Gastrocnemius medialis (tissue), 4 donors: ENCODE data around the gene SLC27A3. TPM values are rescaled to one million over a fixed set of nuclear protein-coding genes. Genes with fewer than 3 reads are reported as not detected.

Source experiments
- ATAC-seq, 2 donors: fragments of 150-250 bp; one replicate each; pipeline ENCODE4 v1.9.1; 2016
- DNase-seq, 2 donors: peaks; one replicate each; pipeline ENCODE4 v3.0.0-alpha.2; 2019
- H3K27ac ChIP-seq, 4 donors: fragments of 200-600 bp; sonication (generic); 1 replicate in 1 of 4; 2 replicates in 3 of 4; pipeline ENCODE4 v1.5.1; 2016 to 2018; ENCODE audit warnings: mild to moderate bottlenecking in 2 of 4, moderate library complexity in 1 of 4
- H3K27me3 ChIP-seq, 3 donors: fragments of 200-600 bp; sonication (generic) in 2 of 3; 1 replicate in 1 of 3; 2 replicates in 2 of 3; pipeline versions ENCODE4 v1.5.1 to v1.6.0; 2016 to 2019; ENCODE audit warnings: mild to moderate bottlenecking in 1 of 3, moderate library complexity in 1 of 3
- H3K36me3 ChIP-seq, 2 donors: fragments of 200-600 bp; sonication (generic) in 1 of 2; one replicate each; pipeline ENCODE4 v1.5.1; 2017 to 2018
- H3K4me1 ChIP-seq, 2 donors: fragments of 200-600 bp; sonication (generic) in 1 of 2; one replicate each; pipeline ENCODE4 v1.5.1; 2016 to 2017; ENCODE audit warnings: mild to moderate bottlenecking in 2 of 2
- H3K4me3 ChIP-seq, 4 donors: fragments of 200-600 bp; sonication (generic) in 3 of 4; 1 replicate in 1 of 4; 2 replicates in 3 of 4; pipeline ENCODE4 v1.5.1; 2016 to 2019; ENCODE audit warnings: mild to moderate bottlenecking in 2 of 4
- H3K9me3 ChIP-seq, 3 donors: fragments of 200-600 bp; sonication (generic) in 2 of 3; 1 replicate in 1 of 3; 2 replicates in 2 of 3; pipeline ENCODE4 v1.5.1; 2016 to 2019
- POLR2A ChIP-seq, 2 donors: fragments of 450-650 bp; IDR thresholded peaks; one replicate each; pipeline ENCODE4 v1.6.1; 2017; ENCODE audit warnings: antibody characterized with exemption in 2 of 2, mild to moderate bottlenecking in 2 of 2, moderate library complexity in 2 of 2
- in situ Hi-C, 4 donors: fragments of 200-750 bp; cut with MboI; loops; one replicate each; pipeline versions ENCODE4 v1.15.0 to v1.8.0; 2017; ENCODE audit warnings: low sequenced_read_pairs in 4 of 4
- intact Hi-C: fragments of 100-400 bp; cut with DNase I; formaldehyde crosslinking; loops from one replicate; pipeline ENCODE4 v1.15.1; 2023; ENCODE audit warnings: low total_unique reads
- total RNA-seq, 4 donors: library from RNA; depleted of rRNA; stranded (reverse); fragments of >200 nt; gene quantifications; one replicate each; pipeline versions ENCODE4 v1.1.0 to v1.2.3, GENCODE V29; 2016
- TF ChIP-seq, protein P1 (sequence below), 5 experiments: fragments of 450-650 bp in 3 of 5; fragments of 200-600 bp in 2 of 5; sonication (generic) in 2 of 5; IDR thresholded peaks in 4 of 5; conservative IDR thresholded peaks in 1 of 5; 1 replicate in 4 of 5; 2 replicates in 1 of 5; pipeline ENCODE4 v1.5.1; 2016 to 2019; ENCODE audit warnings: antibody characterized with exemption in 5 of 5, mild to moderate bottlenecking in 3 of 5, moderate library complexity in 3 of 5

Gene SLC27A3
- total RNA-seq, 4 donors from 2014 or later = 2.3 to 7.9 (median 3.7) TPM

DNA sequence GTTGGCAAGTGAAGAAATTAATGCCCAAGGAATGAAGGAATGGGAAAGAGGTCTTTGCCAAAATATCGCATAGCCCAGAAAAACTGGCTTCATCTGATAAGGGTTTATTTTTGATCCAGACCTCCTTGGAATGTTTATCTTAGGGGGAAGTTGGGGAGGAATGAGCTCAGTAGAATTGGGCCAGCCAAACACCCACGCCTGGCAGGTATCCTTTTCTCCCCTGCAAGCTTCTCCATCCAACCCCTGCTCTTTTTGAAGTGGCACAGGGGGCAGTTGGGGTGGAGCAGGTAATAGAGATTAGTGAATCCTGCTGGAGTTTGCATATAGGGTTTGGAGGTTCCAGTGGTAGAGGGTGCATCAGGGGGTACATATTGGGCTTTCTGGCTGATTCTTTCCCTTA is 26.3 kb upstream of the SLC27A3 start:
- no peak for ATAC-seq
- Histone ChIP-seq H3K36me3 (peaks cover 0 to 56% of the 10 kb centered on the region in 2 donors), H3K4me1 (peaks cover 36 to 51% of the 10 kb centered on the region in 2 donors), H3K27me3 (no peaks in the 10 kb centered on the region), H3K27ac (peak overlapping the region in 3 of 4 donors; percentile 54 to 95 (median 92)), H3K4me3 (no peak overlapping the region), H3K9me3 (no peaks in the 10 kb centered on the region)
- intact Hi-C loops = loop anchor here (1.0 to 10.0 kb wide), 5 partner anchors 22 to 394 kb away; partner anchors contain the start of genes NPR1 and S100A9
- DNase-seq = no peak
- TF ChIP-seq, protein P1, sequence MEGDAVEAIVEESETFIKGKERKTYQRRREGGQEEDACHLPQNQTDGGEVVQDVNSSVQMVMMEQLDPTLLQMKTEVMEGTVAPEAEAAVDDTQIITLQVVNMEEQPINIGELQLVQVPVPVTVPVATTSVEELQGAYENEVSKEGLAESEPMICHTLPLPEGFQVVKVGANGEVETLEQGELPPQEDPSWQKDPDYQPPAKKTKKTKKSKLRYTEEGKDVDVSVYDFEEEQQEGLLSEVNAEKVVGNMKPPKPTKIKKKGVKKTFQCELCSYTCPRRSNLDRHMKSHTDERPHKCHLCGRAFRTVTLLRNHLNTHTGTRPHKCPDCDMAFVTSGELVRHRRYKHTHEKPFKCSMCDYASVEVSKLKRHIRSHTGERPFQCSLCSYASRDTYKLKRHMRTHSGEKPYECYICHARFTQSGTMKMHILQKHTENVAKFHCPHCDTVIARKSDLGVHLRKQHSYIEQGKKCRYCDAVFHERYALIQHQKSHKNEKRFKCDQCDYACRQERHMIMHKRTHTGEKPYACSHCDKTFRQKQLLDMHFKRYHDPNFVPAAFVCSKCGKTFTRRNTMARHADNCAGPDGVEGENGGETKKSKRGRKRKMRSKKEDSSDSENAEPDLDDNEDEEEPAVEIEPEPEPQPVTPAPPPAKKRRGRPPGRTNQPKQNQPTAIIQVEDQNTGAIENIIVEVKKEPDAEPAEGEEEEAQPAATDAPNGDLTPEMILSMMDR (IDR thresholded peaks at IDR 0.05 in 4 of 5, conservative IDR thresholded peaks at IDR 0.05 in 1 of 5) = no peak
- TF ChIP-seq POLR2A (IDR thresholded peaks at IDR 0.05) = no peak
- in situ Hi-C loops = loop anchor here (5.0 to 25.0 kb wide), 5 partner anchors 72 to 387 kb away; partner anchors contain the start of genes NPR1 (in 4 of the 4), ILF2 (in 1 of the 4) and S100A9 (in 1 of the 4)

DNA sequence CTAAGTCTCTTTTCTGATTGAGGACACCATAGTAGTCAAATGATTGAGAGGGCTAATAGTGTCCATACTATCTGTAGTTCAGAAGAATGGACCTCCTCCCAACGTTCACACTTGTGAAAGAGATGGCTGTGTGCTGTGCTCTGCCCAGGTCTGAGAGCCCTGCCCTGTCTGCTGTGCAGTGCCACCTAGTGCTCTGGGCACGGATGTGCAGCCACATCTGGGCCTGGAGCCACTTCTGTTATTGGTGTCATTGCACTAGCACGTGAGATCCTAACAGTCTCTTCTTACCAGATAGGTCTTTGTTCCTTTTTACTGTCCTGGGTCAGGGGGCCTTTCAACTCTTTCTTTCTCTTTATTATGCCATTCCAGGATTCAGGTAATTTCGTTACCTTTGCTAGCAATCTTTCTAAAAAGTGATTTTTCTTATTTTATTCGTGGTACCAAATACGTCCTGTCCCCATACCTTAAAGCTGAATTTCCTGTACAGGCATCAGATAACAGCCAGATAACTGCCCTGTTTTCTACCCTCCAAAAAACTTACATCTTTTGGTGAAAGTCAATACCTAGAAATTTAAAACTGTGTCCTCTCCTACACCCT is 25.7 kb upstream of the SLC27A3 start:
- H3K4me1 ChIP-seq = peaks cover 36 to 51% of the 10 kb centered on the region in 2 donors
- in situ Hi-C loops (loop anchor here (5.0 to 25.0 kb wide), 5 partner anchors 72 to 387 kb away; partner anchors contain the start of genes NPR1 (in 4 of the 4), ILF2 (in 1 of the 4) and S100A9 (in 1 of the 4)), intact Hi-C loops (loop anchor here (1.0 to 10.0 kb wide), 5 partner anchors 22 to 395 kb away; partner anchors contain the start of genes NPR1 and S100A9)

DNA sequence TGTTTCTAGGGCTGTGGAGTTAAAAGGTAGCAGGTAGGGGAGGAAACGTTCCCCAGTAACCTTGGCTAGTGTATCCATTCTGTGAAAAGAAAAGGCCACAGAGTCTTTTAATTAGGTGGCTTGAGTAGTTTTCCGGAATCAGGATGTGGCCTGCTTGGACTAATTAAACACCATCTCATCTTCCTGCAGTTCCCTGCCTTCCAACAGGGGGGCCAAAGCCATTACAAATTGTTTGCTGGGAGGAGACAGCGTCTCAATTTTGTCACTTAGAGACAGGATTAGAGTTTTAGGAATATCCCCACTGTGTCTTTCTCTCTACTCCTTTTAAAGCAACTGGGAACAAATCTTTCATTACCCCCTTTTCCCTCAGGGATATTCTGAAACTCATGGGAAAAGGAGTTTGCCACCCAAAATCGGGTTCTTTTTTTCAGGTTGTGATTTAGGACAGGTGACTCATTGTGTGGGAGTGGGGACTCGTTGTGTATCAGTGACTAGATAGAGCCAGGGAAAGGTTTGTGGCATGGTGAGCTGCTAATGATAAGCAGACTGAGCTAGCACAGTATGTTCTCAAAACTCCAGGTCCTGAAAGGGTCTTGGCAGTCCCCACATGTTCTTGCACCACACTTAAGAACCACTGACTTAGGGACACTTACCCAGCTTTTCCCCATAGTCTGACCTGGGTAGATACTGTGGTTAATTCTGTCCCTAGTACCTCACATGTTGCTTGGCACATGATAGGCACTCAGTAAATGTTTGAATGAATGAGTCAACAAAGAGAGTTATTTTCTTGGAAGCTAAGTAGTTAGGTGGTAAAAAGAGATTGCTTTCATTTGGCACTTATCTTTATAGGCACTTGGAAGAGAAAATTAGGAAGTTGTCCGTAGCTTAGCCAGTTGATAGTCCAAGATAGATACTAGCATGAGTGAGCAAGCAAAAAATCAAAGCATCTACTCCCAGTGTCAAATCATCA is 24.9 kb upstream of the SLC27A3 start:
- DNase-seq = peak; percentile 71 to 81

More for the DNA sequence above, 25.7 kb upstream of the SLC27A3 start:
- peak in 1 of 2 donors; percentile 38 for TF ChIP-seq POLR2A (IDR thresholded peaks at IDR 0.05)
- TF ChIP-seq, protein P1 (IDR thresholded peaks at IDR 0.05 in 4 of 5, conservative IDR thresholded peaks at IDR 0.05 in 1 of 5) = peak; percentile 88 to 95 (median 91)
- H3K4me3 ChIP-seq = no peak overlapping the region
- no peaks in the 10 kb centered on the region for H3K9me3 ChIP-seq
- H3K27me3 ChIP-seq = no peaks in the 10 kb centered on the region
- DNase-seq = peak; percentile 88 to 93
- H3K27ac ChIP-seq = peak overlapping the region; percentile 68 to 95 (median 83)
- H3K36me3 ChIP-seq = peaks cover 0 to 58% of the 10 kb centered on the region in 2 donors
- peak; percentile 78 to 88 for ATAC-seq

DNA sequence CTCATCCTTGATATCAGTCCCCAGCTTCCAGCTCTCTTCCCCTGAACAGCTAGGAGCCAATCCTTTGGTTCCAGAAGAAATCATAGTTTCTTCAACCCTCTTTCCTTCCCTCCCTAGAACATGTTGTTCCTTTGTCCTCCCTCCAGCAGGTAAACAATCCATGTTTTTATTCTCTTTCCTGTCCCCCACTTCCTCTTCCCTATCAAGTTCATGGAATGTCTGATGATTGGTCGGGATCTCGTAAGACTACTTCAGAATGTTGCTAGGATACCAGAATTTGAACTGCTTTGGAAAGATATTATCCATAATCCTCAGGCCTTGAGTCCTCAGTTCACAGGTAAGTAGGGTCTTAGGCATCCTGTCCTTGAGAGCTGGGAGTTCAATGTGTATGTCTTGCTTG is 23.1 kb upstream of the SLC27A3 start:
- Histone ChIP-seq H3K4me1 (peaks cover 36 to 51% of the 10 kb centered on the region in 2 donors), H3K27me3 (no peaks in the 10 kb centered on the region), H3K4me3 (no peak overlapping the region), H3K36me3 (peaks cover 0 to 57% of the 10 kb centered on the region in 2 donors), H3K9me3 (no peaks in the 10 kb centered on the region), H3K27ac (peak overlapping the region; percentile 35 to 95 (median 83))
- intact Hi-C loops = no loop called here
- DNase-seq (no peak), ATAC-seq (no peak)
- in situ Hi-C loops = no loop called here
- TF ChIP-seq, protein P1 (IDR thresholded peaks at IDR 0.05 in 4 of 5, conservative IDR thresholded peaks at IDR 0.05 in 1 of 5) = no peak
- TF ChIP-seq POLR2A (IDR thresholded peaks at IDR 0.05) = no peak

More for the DNA sequence above, 24.9 kb upstream of the SLC27A3 start:
- peak; percentile 80 to 85 for ATAC-seq
- Histone ChIP-seq H3K27me3 (no peaks in the 10 kb centered on the region), H3K9me3 (no peaks in the 10 kb centered on the region), H3K4me1 (peaks cover 36 to 51% of the 10 kb centered on the region in 2 donors), H3K36me3 (peaks cover 0 to 59% of the 10 kb centered on the region in 2 donors), H3K4me3 (no peak overlapping the region), H3K27ac (peak overlapping the region; percentile 68 to 95 (median 83))
- in situ Hi-C loops (no loop called here), intact Hi-C loops (no loop called here)
- peak in 1 of 2 donors; percentile 51 for TF ChIP-seq POLR2A (IDR thresholded peaks at IDR 0.05)
- TF ChIP-seq, protein P1 (IDR thresholded peaks at IDR 0.05 in 4 of 5, conservative IDR thresholded peaks at IDR 0.05 in 1 of 5) = no peak
